ENCODE data around the gene SCARF1. TPM values are rescaled to one million over a fixed set of nuclear protein-coding genes. Genes with fewer than 3 reads are reported as not detected.

The SCARF1 gene
- total RNA-seq, 1 donor from 2014 or later: 17.1 TPM

DNA sequence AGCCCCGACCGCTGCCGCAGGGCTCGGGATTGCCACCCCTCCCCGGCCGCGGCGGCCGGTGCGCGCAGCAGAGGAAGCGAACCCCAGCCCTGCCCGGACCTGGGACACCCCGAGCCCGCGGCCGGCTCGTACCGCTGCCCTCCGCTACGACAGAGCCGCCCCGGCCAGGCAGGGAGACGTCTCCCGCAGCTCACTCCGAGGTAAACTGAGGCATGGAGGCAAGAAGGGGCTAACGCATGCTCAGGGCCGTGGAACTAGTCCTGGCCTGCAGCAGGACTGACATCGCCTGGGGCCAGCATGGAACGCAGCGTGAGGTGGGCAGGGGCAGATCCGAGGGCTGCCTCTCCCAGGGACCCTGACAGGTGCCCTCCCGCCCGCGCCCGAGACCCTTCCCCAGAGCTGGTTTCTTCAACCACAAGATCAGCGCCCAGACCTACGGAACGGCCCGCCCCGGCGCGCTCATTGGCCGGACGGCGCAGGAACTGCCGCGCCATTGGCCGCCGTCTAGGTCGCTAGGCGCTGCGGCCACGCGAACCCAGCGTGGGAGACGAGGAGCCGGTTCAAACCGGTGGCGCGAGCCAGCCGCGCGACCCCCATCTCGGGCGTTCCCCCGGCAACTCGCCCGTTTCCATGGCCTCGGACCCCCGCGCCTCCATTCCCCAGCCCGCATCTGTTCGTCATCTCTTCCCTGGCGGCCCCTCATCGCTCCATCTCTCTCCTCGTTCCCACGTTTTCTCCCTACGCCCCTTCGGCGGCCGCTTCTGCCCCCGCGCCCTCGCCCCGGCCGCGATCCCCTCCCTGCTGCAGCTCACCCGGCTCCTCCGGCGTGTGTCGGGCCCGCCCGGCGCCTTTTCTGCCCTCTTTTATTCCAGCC lies 17.3 kb downstream of the SCARF1 start, which contains the start of gene SLC43A2:
SLC43A2 (minus strand) TSS at position 853 of the 874 bp plus-strand sequence. CDS start 960 bp downstream, outside the sequence.
- peak; percentile 90 for DNase-seq

GRCh38 chr17:1627182-1627981 lies 18.1 kb downstream of the SCARF1 start:
- DNase-seq: no peak

GRCh38 chr17:1626333-1626732 lies 19.2 kb downstream of the SCARF1 start:
- no peak for DNase-seq

DNA sequence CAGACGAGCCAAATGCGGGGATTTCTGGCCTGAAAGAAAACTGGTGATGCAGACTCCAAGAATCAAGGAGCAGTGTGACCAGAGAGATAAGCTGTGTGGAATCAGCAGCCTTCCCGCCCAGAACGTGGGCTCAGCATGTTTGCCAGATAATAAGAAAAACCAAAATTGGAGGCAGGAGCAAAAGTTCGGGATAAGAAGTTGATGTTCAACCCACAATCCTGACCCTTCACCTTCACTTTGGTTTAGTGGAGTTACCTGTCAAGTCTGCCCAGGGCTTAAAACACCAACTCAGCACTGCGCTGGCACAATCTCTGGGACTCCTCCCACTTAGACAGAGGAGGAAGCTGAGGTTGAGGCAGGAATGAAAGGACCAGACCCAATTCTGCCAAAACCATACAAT lies 20.0 kb downstream of the SCARF1 start:
- DNase-seq: no peak

GRCh38 chr17:1625053-1625452 lies 20.5 kb downstream of the SCARF1 start:
- DNase-seq: no peak

DNA sequence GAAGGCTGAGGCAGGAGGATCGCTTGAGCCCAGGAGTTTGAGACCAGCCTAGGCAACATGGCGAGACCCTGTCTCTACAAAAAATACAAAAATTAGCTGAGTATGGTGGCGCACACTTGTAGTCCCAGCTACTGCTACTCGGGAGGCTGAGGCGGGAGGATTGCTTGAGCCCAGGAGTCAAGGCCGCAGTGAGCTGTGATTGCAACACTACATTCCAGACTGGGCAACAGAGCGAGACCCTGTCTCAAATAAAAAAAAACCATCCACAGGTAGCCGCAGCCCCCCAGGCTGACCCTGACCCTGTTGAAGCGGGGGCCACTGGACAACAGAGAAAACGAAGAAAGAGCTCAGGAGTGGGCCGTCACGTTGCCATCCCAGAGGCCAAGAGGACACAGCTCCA lies 20.9 kb downstream of the SCARF1 start:
- no peak for DNase-seq

DNA sequence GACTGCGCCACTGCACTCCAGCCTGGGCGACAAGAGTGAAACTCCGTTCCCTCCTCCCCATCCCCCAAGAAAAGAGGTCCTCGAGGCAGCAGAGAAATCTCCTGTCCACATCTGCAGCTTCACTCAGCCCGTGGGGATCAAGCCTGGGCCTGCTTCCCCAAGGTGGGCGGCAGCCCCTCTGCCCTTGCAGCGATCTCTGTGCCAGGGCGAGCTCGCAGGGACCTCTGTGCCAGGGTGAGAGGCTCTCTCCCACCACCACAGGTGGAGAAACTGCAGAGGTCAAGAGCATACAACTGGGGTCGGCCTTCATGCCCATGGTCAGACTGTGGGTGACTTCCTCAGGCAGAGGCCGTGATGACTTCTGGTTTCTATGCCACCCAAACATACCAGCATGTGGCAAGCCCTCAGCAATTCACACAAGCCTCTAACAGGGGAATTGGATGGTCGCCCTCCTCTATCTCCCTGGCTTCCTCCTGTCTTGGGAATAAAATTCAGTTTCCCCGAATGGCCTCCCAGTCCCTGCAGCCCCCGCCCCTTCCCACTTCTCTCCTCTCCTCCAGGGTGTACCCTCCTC lies 22.4 kb downstream of the SCARF1 start:
- DNase-seq: no peak

DNA sequence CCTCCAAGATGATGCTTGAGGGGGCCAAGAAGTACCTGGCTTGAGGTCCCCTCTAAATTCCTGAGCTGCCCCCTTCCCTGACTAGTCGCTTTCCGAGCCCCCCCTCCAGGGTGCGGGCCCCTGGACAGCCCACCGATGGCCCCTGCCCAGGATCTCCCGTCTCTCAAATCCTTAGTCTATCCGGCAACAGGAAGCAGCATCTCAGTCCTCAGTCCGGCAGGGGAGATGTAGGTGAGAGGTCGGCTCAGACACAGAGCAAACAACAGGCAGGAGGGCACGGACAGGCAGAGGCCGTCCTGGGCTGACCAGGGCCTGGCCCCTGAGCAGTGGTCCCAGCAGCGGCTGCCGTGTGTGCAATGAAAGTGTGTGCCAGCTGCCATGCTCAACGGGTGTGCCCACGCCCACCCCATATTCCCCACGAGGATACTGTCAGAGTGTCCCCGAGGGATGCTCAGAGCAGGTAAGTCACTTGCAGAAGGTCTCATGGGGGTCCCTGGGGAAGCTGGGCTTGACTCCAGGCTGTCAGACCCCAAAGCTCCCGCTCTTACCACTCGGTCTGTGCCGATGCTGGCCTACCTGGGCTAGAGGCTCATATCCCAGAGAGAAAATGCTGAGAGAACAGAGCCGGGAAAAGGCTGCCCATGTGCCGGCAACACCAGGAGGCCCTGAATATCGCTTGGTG lies 24.1 kb downstream of the SCARF1 start:
- no peak for DNase-seq

- no peak for DNase-seq
Measured at GRCh38 chr17:1620486-1620885, 25.0 kb downstream of the SCARF1 start.

GRCh38 chr17:1617620-1618174 lies 27.8 kb downstream of the SCARF1 start:
- no peak for DNase-seq

GRCh38 chr17:1616101-1616500 lies 29.4 kb downstream of the SCARF1 start:
- no peak for DNase-seq

DNA sequence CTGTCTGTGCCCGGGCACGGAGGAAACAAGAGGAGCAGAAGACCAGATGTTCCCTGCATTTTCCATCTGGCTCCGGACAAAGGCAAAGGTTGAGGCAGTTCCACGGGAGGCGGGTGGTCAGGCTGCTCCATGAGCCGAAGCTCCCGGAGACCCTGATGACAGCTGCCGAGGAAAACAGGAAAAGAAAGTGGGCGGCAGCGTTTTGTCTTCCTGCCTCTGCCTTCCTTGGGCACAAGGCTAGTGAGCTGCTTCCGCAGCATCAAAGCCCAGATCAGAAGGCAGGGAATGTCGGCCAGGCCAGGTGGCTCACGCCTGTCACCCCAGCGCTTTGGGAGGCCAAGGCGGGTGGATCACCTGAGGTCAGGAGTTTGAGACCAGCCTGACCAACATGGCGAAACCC lies 33.1 kb downstream of the SCARF1 start:
- DNase-seq: no peak

GRCh38 chr17:1611715-1612114 lies 33.8 kb downstream of the SCARF1 start:
- no peak for DNase-seq

GRCh38 chr17:1608676-1609075 lies 36.9 kb downstream of the SCARF1 start:
- no peak for DNase-seq

- no peak for DNase-seq
Measured at GRCh38 chr17:1607971-1608320, 37.6 kb downstream of the SCARF1 start.

GRCh38 chr17:1606352-1606985 lies 39.1 kb downstream of the SCARF1 start:
- DNase-seq: no peak

DNA sequence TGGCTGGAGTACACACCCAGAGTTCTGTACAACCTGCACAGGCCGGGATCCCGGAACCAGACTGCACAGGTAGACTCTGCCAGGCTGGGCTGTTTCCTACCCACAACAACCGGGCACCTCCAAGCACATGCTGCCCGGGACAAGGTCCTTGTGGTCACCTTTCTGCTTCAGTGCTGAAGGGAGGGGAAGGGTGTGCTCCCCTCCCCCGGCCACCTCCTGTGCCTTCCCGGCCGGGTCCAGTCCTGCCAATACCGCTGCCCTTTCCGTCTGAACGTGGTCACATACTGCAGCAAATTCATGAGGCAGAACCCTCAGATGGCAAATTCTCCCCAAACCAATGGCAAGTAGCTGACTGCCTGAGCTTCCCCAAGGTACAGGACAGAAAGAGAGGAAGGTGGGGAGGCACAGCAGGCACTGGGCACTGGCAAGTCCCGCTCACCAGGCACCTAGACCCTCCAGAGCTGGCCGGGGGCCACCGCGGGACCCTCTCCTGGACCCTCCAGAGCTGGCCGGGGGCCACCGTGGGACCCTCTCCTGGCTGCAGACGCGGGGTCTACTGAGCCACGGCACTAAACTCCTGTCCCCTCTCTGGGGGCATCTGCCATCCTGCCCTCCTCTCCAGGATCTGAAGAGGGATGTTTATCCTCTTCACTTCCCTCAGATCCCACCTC lies 39.7 kb downstream of the SCARF1 start:
- DNase-seq: no peak

GRCh38 chr17:1604831-1605528 lies 40.6 kb downstream of the SCARF1 start:
- peak; percentile 40 for DNase-seq

DNA sequence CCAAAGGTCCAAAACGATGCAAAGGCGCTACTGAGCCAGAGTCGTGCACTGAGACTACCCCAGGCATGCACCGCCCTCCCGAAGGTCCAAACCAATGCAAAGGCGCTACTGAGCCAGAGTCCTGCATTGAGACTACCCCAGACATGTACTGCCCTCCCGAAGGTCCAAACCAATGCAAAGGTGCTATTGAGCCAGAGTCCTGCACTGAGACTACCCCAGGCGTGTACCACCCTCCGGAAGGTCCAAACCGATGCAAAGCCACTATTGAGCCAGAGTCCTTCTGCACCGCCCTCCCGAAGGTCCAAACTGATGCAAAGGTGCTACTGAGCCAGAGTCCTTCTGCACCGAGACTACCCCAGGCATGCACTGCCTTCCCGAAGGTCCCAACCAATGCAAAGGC lies 44.0 kb downstream of the SCARF1 start:
- DNase-seq: no peak

DNA sequence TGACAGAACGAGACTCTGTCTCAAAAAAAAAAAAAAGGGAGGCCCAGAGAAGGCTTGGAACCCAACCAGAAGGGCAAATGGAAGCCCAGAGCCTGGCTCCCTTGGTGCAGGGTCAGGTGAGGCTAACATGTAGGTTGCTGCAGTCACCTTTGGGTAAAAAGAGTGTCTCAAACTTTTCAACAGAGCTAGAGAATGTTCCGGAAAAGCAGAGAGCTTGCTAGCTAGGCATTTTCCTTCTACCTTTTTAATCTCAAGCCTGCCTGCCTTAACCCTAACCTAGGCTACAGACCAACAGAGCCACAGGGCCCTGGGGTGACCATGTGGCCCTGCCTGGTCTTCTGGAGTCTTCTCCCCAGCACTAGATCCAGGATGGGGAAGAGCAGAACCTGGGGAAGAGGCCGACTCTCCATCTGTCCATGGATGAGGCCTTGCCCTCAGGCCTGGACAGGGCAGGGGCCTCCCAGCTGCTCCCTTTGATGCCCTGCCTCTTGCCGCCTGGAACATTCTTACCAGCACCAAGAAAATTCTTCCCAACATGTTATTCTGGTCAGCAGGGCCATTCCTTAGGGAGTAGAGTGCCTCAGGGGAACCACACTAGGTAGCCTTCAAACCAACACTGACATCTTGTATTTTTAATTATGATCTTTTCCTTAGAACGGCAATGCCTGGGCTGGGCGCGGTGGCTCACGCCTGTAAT lies 47.0 kb downstream of the SCARF1 start:
- DNase-seq: no peak

All from tongue (tissue), 2 donors.